GM19099 (cell line): ENCODE measurements around the gene NDUFB8.

ENCODE experiments used
- POLR2A ChIP-seq: IDR thresholded peaks from 3 replicates; pipeline ENCODE4 v1.6.1; 2011; ENCODE audit warnings: low read depth; ENCODE audit not compliant: insufficient read length; ENCODE audit errors: extremely low read depth

NDUFB8 gene

GRCh38 chr10:100498059-100498458 lies 31.6 kb downstream of the NDUFB8 start:
- TF ChIP-seq POLR2A: no peak

- no peak for TF ChIP-seq POLR2A
These were observed 33.1 kb downstream of the NDUFB8 start for GRCh38 chr10:100496567-100496966.

GRCh38 chr10:100490531-100490930 lies 39.1 kb downstream of the NDUFB8 start:
- TF ChIP-seq POLR2A: no peak

GRCh38 chr10:100489396-100489795 lies 40.3 kb downstream of the NDUFB8 start:
- no peak for TF ChIP-seq POLR2A

- no peak for TF ChIP-seq POLR2A
These were observed 42.1 kb downstream of the NDUFB8 start for GRCh38 chr10:100487529-100487928.

GRCh38 chr10:100485801-100486495 lies 43.7 kb downstream of the NDUFB8 start:
- no peak for TF ChIP-seq POLR2A

- no peak for TF ChIP-seq POLR2A
These were observed 44.3 kb downstream of the NDUFB8 start for GRCh38 chr10:100485366-100485765.

- TF ChIP-seq POLR2A: no peak
These were observed 45.6 kb downstream of the NDUFB8 start for GRCh38 chr10:100483876-100484666.

- TF ChIP-seq POLR2A: no peak
These were observed 46.9 kb downstream of the NDUFB8 start for GRCh38 chr10:100482834-100483185.

- no peak for TF ChIP-seq POLR2A
These were observed 47.4 kb downstream of the NDUFB8 start for GRCh38 chr10:100482181-100482833.

- TF ChIP-seq POLR2A: no peak
These were observed 48.1 kb downstream of the NDUFB8 start for GRCh38 chr10:100481462-100482081.

GRCh38 chr10:100480002-100480401 lies 49.7 kb downstream of the NDUFB8 start:
- TF ChIP-seq POLR2A: no peak

GRCh38 chr10:100479037-100479436 lies 50.6 kb downstream of the NDUFB8 start:
- no peak for TF ChIP-seq POLR2A

GRCh38 chr10:100477970-100478369 lies 51.7 kb downstream of the NDUFB8 start:
- TF ChIP-seq POLR2A: no peak
